OCI-LY3 (cell line): ENCODE measurements around the gene KLHL29.

ENCODE experiments used
- CTCF ChIP-seq: fragments of 200-600, 300-600 bp; sonication (generic); IDR thresholded peaks from 2 replicates; pipeline ENCODE4 v1.5.1; 2014; ENCODE audit warnings: antibody characterized with exemption, low read length, low read depth
- EZH2phosphoT487 ChIP-seq: fragments of 200-600 bp; shearing (Covaris generic); IDR thresholded peaks from 2 replicates; pipeline ENCODE4 v1.6.1; 2018; ENCODE audit warnings: antibody characterized with exemption, mixed run types, low read depth

GRCh38 chr2:23452853-23453420 lies 68.0 kb downstream of the KLHL29 start:
- TF ChIP-seq CTCF: no peak
- TF ChIP-seq EZH2phosphoT487: no peak
